ENCODE results near the gene ATP5MK.

ATP5MK gene, protein sequence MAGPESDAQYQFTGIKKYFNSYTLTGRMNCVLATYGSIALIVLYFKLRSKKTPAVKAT

DNA sequence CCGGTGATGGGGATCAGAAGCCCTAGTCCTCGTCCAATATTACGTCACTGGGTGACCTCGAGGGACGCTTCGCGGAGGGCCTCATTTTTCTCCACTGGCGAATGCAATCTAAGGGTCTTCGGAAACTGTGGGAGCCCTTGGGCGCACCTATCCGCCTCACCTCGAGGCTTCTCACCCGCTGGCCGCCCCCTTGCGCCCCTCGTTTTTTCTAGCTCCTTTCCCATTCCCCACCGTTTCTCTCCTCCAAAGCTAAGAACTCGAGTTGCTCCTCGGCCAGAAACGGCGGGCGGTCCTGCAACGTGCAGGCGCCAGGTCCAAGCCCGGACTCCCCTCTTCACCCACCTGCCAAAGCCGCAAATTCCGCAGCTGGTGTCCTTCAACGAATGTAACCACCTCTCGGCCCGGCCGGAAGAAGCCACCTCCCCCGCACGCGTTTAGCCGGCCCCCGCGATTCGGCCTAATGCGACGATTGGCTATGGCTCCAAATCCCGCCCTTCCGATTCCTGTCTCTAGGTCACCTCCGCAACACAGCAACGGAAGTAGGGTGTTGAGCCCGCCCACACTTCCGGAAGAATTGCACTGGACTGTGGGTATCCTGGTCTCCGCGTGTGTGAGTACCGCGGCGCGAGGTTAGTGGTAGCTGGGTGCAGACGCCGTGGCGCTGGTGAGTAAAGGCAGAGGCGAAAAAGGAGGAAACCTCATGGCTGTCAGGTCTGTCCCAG is at the start of gene ATP5MK, which contains the start of gene PDCD11:
ATP5MK (minus strand) TSS at position 409 of the 722 bp plus-strand sequence. CDS start 4,018 bp downstream, outside the sequence.
PDCD11 (plus strand) TSS at position 560 of the 722 bp plus-strand sequence. CDS start 1,801 bp downstream, outside the sequence.
- H3K9me2 ChIP-seq (replicated peaks; ENCODE audit: control insufficient read depth, low read length), result no peaks in the 10 kb centered on the region
- peak within 1 kb of the TSS; percentile 92 for H3K4me3 ChIP-seq (ENCODE audit: low read length)
- peaks cover 76% of the 10 kb centered on the region for H3K36me3 ChIP-seq (ENCODE audit: control insufficient read depth, low read length)
- 0 out of 2 replicates have a peak, but pooled peaks cover 3% of the 10 kb centered on the region for H4K20me1 ChIP-seq (ENCODE audit: control insufficient read depth, insufficient read depth, low read depth, low read length)
- peak within 1 kb of the TSS; percentile 37 for H3K27ac ChIP-seq (ENCODE audit: low read depth, low read length)
- TF ChIP-seq EZH2phosphoT487 (IDR thresholded peaks at IDR 0.05; ENCODE audit: borderline replicate concordance, low read length), result no peak
- TF ChIP-seq, protein P1, sequence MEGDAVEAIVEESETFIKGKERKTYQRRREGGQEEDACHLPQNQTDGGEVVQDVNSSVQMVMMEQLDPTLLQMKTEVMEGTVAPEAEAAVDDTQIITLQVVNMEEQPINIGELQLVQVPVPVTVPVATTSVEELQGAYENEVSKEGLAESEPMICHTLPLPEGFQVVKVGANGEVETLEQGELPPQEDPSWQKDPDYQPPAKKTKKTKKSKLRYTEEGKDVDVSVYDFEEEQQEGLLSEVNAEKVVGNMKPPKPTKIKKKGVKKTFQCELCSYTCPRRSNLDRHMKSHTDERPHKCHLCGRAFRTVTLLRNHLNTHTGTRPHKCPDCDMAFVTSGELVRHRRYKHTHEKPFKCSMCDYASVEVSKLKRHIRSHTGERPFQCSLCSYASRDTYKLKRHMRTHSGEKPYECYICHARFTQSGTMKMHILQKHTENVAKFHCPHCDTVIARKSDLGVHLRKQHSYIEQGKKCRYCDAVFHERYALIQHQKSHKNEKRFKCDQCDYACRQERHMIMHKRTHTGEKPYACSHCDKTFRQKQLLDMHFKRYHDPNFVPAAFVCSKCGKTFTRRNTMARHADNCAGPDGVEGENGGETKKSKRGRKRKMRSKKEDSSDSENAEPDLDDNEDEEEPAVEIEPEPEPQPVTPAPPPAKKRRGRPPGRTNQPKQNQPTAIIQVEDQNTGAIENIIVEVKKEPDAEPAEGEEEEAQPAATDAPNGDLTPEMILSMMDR (IDR thresholded peaks at IDR 0.05; ENCODE audit: low read depth, low read length, poor library complexity, severe bottlenecking), result peak; percentile 36
- H3K4me1 ChIP-seq (ENCODE audit: control insufficient read depth, low read length), result peaks cover 36% of the 10 kb centered on the region
- H3K27me3 ChIP-seq (ENCODE audit: control insufficient read depth, low read length), result no peaks in the 10 kb centered on the region
- H3K79me2 ChIP-seq (ENCODE audit: control insufficient read depth, low read length), result peaks cover 88% of the 10 kb centered on the region
- H3F3A ChIP-seq (ENCODE audit: control insufficient read depth, insufficient read depth), result peaks cover 3% of the 10 kb centered on the region; the same call in 1 of the 2 replicates
- no peaks in the 10 kb centered on the region for H3K9me3 ChIP-seq (ENCODE audit: control insufficient read depth, insufficient read depth, low read length)
- peak within 1 kb of the TSS; percentile 79 for H3K4me2 ChIP-seq (ENCODE audit: low read length)

- H3K79me2 ChIP-seq (ENCODE audit: control insufficient read depth, low read length), result no peaks in the 10 kb centered on the region
- peaks cover 85% of the 10 kb centered on the region for H3K36me3 ChIP-seq (ENCODE audit: control insufficient read depth, low read length)
- no peaks in the 10 kb centered on the region for H3K27me3 ChIP-seq (ENCODE audit: control insufficient read depth, low read length)
- no peaks in the 10 kb centered on the region for H3F3A ChIP-seq (ENCODE audit: control insufficient read depth, insufficient read depth)
- TF ChIP-seq EZH2phosphoT487 (IDR thresholded peaks at IDR 0.05; ENCODE audit: borderline replicate concordance, low read length), result no peak
- TF ChIP-seq, protein P1 (IDR thresholded peaks at IDR 0.05; ENCODE audit: low read depth, low read length, poor library complexity, severe bottlenecking), result no peak
- no peak overlapping the region for H3K4me3 ChIP-seq (ENCODE audit: low read length)
- no peaks in the 10 kb centered on the region for H3K4me1 ChIP-seq (ENCODE audit: control insufficient read depth, low read length)
- H3K4me2 ChIP-seq (ENCODE audit: low read length), result no peak overlapping the region
- H3K27ac ChIP-seq (ENCODE audit: low read depth, low read length), result no peak overlapping the region
- H3K9me3 ChIP-seq (ENCODE audit: control insufficient read depth, insufficient read depth, low read length), result no peaks in the 10 kb centered on the region
- H3K9me2 ChIP-seq (replicated peaks; ENCODE audit: control insufficient read depth, low read length), result no peaks in the 10 kb centered on the region
- no peaks in the 10 kb centered on the region for H4K20me1 ChIP-seq (ENCODE audit: control insufficient read depth, insufficient read depth, low read depth, low read length)
These were observed 49.1 kb upstream of the ATP5MK start for GRCh38 chr10:103445366-103445765.

DNA sequence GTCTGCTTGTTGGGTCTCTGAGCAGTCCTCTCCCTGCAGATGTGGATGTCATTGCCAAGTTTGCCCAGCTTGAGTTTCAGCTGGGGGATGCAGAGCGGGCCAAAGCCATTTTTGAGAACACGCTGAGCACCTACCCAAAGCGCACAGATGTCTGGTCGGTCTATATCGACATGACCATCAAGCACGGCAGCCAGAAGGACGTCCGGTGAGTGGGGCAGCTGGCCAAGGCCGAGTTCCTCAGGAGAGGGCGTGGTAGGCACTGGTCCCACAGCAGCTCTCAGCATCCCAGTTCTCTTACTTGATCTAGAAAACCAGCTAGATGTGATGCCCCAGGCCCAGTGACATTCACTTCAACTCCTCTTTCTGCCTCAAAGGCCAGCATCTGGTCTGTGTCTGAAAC is 48.2 kb upstream of the ATP5MK start:
- Histone ChIP-seq H4K20me1 (ENCODE audit: control insufficient read depth, insufficient read depth, low read depth, low read length) (no peaks in the 10 kb centered on the region), H3K4me2 (ENCODE audit: low read length) (no peak overlapping the region), H3F3A (ENCODE audit: control insufficient read depth, insufficient read depth) (no peaks in the 10 kb centered on the region), H3K4me3 (ENCODE audit: low read length) (no peak overlapping the region), H3K27me3 (ENCODE audit: control insufficient read depth, low read length) (no peaks in the 10 kb centered on the region), H3K79me2 (ENCODE audit: control insufficient read depth, low read length) (no peaks in the 10 kb centered on the region), H3K36me3 (ENCODE audit: control insufficient read depth, low read length) (peaks cover 93% of the 10 kb centered on the region), H3K4me1 (ENCODE audit: control insufficient read depth, low read length) (no peaks in the 10 kb centered on the region), H3K27ac (ENCODE audit: low read depth, low read length) (no peak overlapping the region), H3K9me2 (replicated peaks; ENCODE audit: control insufficient read depth, low read length) (no peaks in the 10 kb centered on the region), H3K9me3 (ENCODE audit: control insufficient read depth, insufficient read depth, low read length) (no peaks in the 10 kb centered on the region)
- TF ChIP-seq EZH2phosphoT487 (IDR thresholded peaks at IDR 0.05; ENCODE audit: borderline replicate concordance, low read length), result no peak
- TF ChIP-seq, protein P1 (IDR thresholded peaks at IDR 0.05; ENCODE audit: low read depth, low read length, poor library complexity, severe bottlenecking), result no peak

Data from DOHH2 (cell line).